Gastrocnemius medialis (tissue), 4 donors: ENCODE results near the gene RYR1.

Experiments used
- POLR2A ChIP-seq, 2 donors: fragments of 450-650 bp; IDR thresholded peaks; one replicate each; pipeline ENCODE4 v1.6.1; 2017; ENCODE audit warnings: antibody characterized with exemption in 2 of 2, mild to moderate bottlenecking in 2 of 2, moderate library complexity in 2 of 2
- TF ChIP-seq, protein P1 (sequence below), 5 experiments: fragments of 450-650 bp in 3 of 5; fragments of 200-600 bp in 2 of 5; sonication (generic) in 2 of 5; IDR thresholded peaks in 4 of 5; conservative IDR thresholded peaks in 1 of 5; 1 replicate in 4 of 5; 2 replicates in 1 of 5; pipeline ENCODE4 v1.5.1; 2016 to 2019; ENCODE audit warnings: antibody characterized with exemption in 5 of 5, mild to moderate bottlenecking in 3 of 5, moderate library complexity in 3 of 5

DNA sequence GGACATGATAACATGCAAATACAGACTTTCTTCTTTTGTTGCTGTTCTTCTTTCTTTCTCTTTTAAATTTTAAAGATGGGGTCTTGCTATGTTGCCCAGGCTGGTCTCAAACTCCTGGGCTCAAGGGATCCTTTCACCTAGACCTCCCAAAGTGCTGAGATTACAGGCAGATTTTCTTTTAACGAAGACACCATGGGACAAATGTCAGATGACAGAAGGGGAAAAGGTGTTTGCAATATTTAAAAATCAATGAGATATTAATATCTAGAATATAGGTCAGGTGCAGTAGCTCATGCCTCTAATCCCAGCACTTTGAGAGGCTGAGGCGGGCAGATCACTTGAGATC is 3.7 kb upstream of the RYR1 start:
- TF ChIP-seq, protein P1, sequence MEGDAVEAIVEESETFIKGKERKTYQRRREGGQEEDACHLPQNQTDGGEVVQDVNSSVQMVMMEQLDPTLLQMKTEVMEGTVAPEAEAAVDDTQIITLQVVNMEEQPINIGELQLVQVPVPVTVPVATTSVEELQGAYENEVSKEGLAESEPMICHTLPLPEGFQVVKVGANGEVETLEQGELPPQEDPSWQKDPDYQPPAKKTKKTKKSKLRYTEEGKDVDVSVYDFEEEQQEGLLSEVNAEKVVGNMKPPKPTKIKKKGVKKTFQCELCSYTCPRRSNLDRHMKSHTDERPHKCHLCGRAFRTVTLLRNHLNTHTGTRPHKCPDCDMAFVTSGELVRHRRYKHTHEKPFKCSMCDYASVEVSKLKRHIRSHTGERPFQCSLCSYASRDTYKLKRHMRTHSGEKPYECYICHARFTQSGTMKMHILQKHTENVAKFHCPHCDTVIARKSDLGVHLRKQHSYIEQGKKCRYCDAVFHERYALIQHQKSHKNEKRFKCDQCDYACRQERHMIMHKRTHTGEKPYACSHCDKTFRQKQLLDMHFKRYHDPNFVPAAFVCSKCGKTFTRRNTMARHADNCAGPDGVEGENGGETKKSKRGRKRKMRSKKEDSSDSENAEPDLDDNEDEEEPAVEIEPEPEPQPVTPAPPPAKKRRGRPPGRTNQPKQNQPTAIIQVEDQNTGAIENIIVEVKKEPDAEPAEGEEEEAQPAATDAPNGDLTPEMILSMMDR (IDR thresholded peaks at IDR 0.05 in 4 of 5, conservative IDR thresholded peaks at IDR 0.05 in 1 of 5) = no peak
- no peak for TF ChIP-seq POLR2A (IDR thresholded peaks at IDR 0.05)
